ENCODE results near the gene ZBTB7C. TPM values are rescaled to one million over a fixed set of nuclear protein-coding genes. Genes with fewer than 3 reads are reported as not detected.

Gene ZBTB7C
- total RNA-seq, 6 donors from 2014 or later = 6.1 to 18.1 (median 12.2) TPM

DNA sequence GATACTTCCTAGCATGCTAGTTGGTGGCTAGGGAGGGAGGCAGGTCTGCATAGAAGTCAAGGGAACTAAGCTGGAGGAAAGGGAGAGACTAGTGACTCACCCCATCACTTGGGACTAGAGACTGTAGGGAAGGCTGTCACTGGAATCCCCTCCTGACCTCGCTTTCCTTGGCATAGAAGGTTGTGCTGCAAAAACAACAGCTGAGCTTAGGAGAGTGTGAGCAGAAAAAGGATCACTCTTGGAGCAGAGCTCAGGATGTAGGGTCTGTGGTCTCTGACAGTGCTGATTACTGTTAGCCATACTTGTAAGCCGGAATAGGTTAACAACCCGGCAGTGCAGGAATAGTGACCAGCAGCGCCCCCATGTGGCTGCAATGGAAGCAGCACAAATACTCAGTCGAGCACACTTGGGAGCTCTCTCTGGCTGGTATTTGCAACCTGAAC is 411.8 kb downstream of the ZBTB7C start:
- TF ChIP-seq EP300 (IDR thresholded peaks at IDR 0.05) (no peak), POLR2AphosphoS5 (IDR thresholded peaks at IDR 0.05) (no peak), POLR2A (IDR thresholded peaks at IDR 0.05) (no peak)
- TF ChIP-seq, protein P1, sequence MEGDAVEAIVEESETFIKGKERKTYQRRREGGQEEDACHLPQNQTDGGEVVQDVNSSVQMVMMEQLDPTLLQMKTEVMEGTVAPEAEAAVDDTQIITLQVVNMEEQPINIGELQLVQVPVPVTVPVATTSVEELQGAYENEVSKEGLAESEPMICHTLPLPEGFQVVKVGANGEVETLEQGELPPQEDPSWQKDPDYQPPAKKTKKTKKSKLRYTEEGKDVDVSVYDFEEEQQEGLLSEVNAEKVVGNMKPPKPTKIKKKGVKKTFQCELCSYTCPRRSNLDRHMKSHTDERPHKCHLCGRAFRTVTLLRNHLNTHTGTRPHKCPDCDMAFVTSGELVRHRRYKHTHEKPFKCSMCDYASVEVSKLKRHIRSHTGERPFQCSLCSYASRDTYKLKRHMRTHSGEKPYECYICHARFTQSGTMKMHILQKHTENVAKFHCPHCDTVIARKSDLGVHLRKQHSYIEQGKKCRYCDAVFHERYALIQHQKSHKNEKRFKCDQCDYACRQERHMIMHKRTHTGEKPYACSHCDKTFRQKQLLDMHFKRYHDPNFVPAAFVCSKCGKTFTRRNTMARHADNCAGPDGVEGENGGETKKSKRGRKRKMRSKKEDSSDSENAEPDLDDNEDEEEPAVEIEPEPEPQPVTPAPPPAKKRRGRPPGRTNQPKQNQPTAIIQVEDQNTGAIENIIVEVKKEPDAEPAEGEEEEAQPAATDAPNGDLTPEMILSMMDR (IDR thresholded peaks at IDR 0.05) = no peak
- DNase-seq (no peak), ATAC-seq (ENCODE audit: low FRiP score in 2 of 2) (no peak)
- Histone ChIP-seq H3K36me3 (no peaks in the 10 kb centered on the region), H3K9me3 (peaks cover 0 to 11% (median 3%) of the 10 kb centered on the region in 4 donors), H3K27ac (no peak overlapping the region), H3K4me1 (no peaks in the 10 kb centered on the region), H3K4me3 (no peak overlapping the region), H3K27me3 (no peaks in the 10 kb centered on the region)
- 55 to 70% methylated on average over 3 to 5 of the region's 5 CpGs for WGBS, 2 donors

DNA sequence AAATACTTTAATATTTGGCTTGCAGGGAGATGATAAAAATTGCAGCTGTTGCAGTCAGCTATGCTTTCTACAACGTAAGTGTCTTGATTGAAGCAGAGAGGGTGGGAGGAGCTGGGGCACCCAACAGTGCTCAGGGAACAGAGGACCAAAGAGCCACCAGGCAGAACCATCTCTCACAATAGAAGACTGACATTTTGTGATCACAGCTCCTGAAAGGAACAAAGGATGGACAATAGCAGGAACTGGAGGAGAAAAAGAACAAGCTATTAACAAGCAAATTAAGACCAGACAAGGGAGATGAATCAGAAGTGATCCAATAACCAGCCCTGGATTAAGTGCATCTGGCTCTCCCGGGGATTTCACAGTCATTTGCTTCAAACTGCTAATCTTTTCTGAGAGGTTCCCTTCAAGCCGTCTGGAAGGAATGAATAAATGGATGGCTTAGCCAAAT is 413.1 kb downstream of the ZBTB7C start:
- Histone ChIP-seq H3K36me3 (no peaks in the 10 kb centered on the region), H3K27me3 (no peaks in the 10 kb centered on the region), H3K9me3 (peaks cover 0 to 11% (median 3%) of the 10 kb centered on the region in 4 donors), H3K4me3 (no peak overlapping the region), H3K4me1 (no peaks in the 10 kb centered on the region), H3K27ac (no peak overlapping the region)
- no peak for ATAC-seq (ENCODE audit: low FRiP score in 2 of 2)
- WGBS, 2 donors = 44 to 60% methylated on average over 3 of the region's 3 CpGs
- no peak for TF ChIP-seq EP300 (IDR thresholded peaks at IDR 0.05)
- no peak for TF ChIP-seq POLR2AphosphoS5 (IDR thresholded peaks at IDR 0.05)
- TF ChIP-seq, protein P1 (IDR thresholded peaks at IDR 0.05) = no peak
- no peak for TF ChIP-seq POLR2A (IDR thresholded peaks at IDR 0.05)
- DNase-seq = no peak

DNA sequence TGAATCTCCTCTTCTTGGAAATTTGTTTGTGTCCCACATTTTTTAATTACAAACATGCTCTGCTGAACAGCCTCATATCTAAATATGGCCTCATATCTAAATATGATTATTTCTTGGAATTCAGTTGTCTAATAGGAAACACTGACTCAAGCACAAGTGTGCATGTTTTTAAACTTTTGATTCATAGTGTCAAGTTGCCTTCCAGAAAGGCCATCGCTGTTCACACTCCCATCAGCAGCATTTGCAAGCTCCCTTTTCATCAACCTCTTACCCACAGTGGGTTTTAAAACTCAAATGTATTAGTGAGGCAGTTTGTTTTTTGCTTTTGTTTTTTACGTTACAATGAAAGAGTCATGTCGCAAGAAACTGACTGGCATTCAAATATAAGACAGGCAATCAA is 413.5 kb downstream of the ZBTB7C start:
- Histone ChIP-seq H3K27ac (no peak overlapping the region), H3K36me3 (no peaks in the 10 kb centered on the region), H3K4me1 (no peaks in the 10 kb centered on the region), H3K9me3 (peaks cover 0 to 11% (median 3%) of the 10 kb centered on the region in 4 donors), H3K27me3 (no peaks in the 10 kb centered on the region), H3K4me3 (no peak overlapping the region)
- ATAC-seq (ENCODE audit: low FRiP score in 2 of 2) (no peak), DNase-seq (no peak)
- 75 to 88% methylated on average over 3 of the region's 3 CpGs for WGBS, 2 donors
- TF ChIP-seq POLR2AphosphoS5 (IDR thresholded peaks at IDR 0.05) = no peak
- TF ChIP-seq, protein P1 (IDR thresholded peaks at IDR 0.05) = no peak
- no peak for TF ChIP-seq POLR2A (IDR thresholded peaks at IDR 0.05)
- no peak for TF ChIP-seq EP300 (IDR thresholded peaks at IDR 0.05)

DNA sequence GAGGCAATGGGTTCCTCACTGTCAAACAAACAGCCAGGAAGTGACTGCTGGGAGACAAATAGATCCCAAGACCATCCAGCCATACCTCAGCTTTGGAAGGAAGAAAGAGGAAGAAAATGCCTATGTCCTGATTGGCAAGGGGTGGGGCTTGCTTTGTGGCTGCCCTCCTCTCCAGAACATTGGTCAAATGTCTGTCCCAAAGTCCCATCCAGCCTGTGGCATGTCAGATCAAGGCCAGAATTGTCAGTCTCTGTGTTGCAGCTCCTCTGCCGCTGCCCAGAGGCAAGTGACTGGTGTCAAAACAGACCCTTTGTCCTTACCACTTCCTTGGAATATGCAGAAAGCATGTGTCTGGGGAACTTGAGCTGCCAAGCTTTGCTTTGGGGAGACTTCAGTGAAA is 415.8 kb downstream of the ZBTB7C start:
- ATAC-seq (ENCODE audit: low FRiP score in 2 of 2) (no peak), DNase-seq (no peak)
- Histone ChIP-seq H3K4me1 (no peaks in the 10 kb centered on the region), H3K9me3 (peaks cover 0 to 11% (median 3%) of the 10 kb centered on the region in 4 donors), H3K27ac (no peak overlapping the region), H3K36me3 (no peaks in the 10 kb centered on the region), H3K4me3 (no peak overlapping the region), H3K27me3 (no peaks in the 10 kb centered on the region)
- WGBS, 2 donors = 88 to 100% methylated on average over 1 of the region's 1 CpG
- TF ChIP-seq POLR2A (IDR thresholded peaks at IDR 0.05) (no peak), EP300 (IDR thresholded peaks at IDR 0.05) (no peak), POLR2AphosphoS5 (IDR thresholded peaks at IDR 0.05) (no peak)
- TF ChIP-seq, protein P1 (IDR thresholded peaks at IDR 0.05) = no peak

DNA sequence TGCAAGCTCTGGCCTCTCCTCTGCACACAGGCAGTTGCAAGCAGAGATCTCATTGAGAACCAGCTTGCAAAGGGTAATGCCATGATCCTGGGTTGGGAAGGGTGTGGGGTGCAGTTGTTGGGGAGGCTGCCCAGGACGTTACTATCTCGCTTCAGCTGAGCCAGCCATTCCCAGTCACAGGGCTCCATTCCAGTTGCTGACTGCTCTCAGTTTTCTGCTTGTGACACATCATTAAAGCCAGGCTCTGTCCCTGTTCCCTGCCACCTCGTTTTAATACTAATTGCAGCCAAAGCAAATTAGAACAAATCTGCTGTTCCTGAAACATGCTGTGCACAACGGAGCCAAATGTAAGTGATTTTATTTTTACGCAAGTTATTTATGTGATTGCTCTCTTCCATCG is 416.2 kb downstream of the ZBTB7C start:
- no peak overlapping the region for H3K27ac ChIP-seq
- DNase-seq (no peak), ATAC-seq (ENCODE audit: low FRiP score in 2 of 2) (no peak)
- H3K27me3 ChIP-seq = no peaks in the 10 kb centered on the region
- H3K9me3 ChIP-seq = peaks cover 0 to 11% (median 3%) of the 10 kb centered on the region in 4 donors
- H3K36me3 ChIP-seq = no peaks in the 10 kb centered on the region
- no peak overlapping the region for H3K4me3 ChIP-seq
- no peaks in the 10 kb centered on the region for H3K4me1 ChIP-seq
- TF ChIP-seq POLR2AphosphoS5 (IDR thresholded peaks at IDR 0.05) = no peak
- TF ChIP-seq EP300 (IDR thresholded peaks at IDR 0.05) = no peak
- TF ChIP-seq POLR2A (IDR thresholded peaks at IDR 0.05) = no peak
- TF ChIP-seq, protein P1 (IDR thresholded peaks at IDR 0.05) = no peak
- 66 to 80% methylated on average over 6 of the region's 6 CpGs for WGBS, 2 donors
